ENCODE measurements around the gene GRM7.

GRM7 gene

DNA sequence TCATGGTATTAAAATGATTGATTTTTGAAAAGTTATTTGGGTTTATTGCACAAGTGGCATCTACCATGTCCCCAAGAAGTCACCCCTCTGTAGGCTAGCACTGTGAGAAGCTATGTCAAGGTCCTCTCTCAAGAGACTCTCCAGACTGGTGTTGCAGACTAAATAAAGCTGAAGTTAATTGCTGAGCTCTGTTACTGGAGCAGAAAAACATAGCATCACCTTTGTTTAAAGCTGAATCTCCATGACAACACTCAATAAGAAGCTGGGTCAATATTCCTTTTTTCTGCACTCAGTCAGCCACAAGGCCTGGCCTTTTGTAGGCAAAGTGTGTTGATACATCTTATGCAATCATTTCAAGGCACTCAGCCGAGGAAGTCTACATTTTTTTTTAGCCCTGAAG lies 834.1 kb downstream of the GRM7 start:
- DNase-seq (ENCODE audit: extremely low read depth, low read depth), result no peak
- no peak for TF ChIP-seq CTCF (IDR thresholded peaks at IDR 0.05; ENCODE audit: low read depth, low read length)

GRCh38 chr3:7696320-7696719 lies 835.4 kb downstream of the GRM7 start:
- TF ChIP-seq CTCF (IDR thresholded peaks at IDR 0.05; ENCODE audit: low read depth, low read length), result no peak
- DNase-seq (ENCODE audit: extremely low read depth, low read depth), result no peak

DNA sequence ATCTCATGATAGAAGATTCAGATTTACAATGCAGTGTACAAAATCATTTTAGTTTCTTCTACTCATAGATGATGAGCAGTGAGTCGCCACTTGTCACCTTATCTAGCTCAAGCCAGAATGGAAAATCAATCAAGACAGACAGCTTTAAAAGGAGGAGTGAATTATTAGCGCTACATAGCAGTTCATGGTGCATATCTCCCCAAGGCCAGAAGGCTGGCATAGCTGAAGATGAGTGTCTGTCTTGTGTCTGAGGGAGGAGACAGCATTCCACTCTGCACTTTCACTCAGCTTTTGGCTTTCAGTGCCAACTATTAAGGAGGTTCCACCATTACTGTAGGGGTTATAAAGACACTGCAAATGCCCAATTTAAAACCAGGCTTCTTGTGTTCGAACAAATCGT lies 836.6 kb downstream of the GRM7 start:
- TF ChIP-seq CTCF (IDR thresholded peaks at IDR 0.05; ENCODE audit: low read depth, low read length), result no peak
- no peak for DNase-seq (ENCODE audit: extremely low read depth, low read depth)

GRCh38 chr3:7700539-7700938 lies 839.6 kb downstream of the GRM7 start:
- no peak for TF ChIP-seq CTCF (IDR thresholded peaks at IDR 0.05; ENCODE audit: low read depth, low read length)
- DNase-seq (ENCODE audit: extremely low read depth, low read depth), result no peak

DNA sequence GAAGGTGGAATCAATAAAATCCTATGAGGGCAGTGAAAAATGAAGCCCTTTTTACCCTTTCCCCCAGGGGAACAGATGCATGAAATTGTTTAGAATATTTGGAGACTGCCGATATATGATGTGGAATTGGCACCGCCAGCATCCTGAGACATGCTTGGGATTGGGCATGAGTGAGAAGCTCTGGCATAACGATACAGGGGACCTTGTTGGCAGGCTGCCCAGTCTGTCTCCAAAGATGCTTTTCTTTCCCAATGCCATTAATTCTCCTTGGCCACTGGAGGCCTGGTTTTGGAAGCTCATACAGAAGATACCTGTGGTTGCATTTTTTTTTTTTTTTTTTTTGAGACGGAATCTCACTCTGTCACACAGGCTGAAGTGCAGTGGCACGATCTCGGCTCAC lies 840.1 kb downstream of the GRM7 start:
- TF ChIP-seq CTCF (IDR thresholded peaks at IDR 0.05; ENCODE audit: low read depth, low read length), result no peak
- no peak for DNase-seq (ENCODE audit: extremely low read depth, low read depth)

GRCh38 chr3:7707187-7707586 lies 846.3 kb downstream of the GRM7 start:
- TF ChIP-seq CTCF (IDR thresholded peaks at IDR 0.05; ENCODE audit: low read depth, low read length), result no peak
- no peak for DNase-seq (ENCODE audit: extremely low read depth, low read depth)

DNA sequence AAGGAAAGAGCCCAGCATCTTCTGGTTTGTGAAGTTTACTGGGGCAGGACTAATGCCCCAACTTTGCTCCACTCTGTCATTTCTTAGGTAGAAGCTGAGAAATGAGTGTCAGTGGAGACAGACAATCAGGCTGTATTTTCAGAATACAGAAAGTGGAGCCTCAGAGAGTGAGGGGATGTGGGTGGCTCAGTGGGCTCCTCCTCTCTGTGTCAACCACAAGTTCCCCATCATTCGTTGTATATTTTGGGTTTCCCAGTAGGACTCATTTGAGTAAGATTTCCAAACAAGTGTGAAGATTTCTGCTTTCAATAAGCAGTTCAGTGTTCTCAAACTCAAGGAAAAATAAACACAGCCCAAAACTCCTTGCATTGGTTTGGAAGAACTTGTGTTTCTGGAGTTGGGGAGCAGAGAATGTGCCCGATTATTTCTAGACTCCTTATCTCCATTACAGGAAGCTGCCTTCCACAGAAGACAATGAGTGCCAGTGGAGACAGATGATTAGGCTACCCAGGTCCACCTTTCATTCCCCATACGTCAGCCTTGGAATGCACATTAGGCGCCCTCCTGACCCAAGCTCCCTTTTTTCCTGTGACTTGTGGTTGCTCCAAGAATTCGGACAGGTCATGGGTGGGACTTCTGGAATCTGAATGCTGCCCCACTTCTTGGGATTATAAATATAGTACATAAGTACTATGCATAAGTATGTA lies 848.6 kb downstream of the GRM7 start:
- TF ChIP-seq CTCF (IDR thresholded peaks at IDR 0.05; ENCODE audit: low read depth, low read length), result no peak
- DNase-seq (ENCODE audit: extremely low read depth, low read depth), result no peak

All from AG09319 (cell line).